GM12878 (cell line): ENCODE measurements around the gene TSC2.

Experiments used
- ASH2L ChIP-seq: fragments of 300-600, 200-600 bp; sonication (generic); IDR thresholded peaks from 2 replicates; pipeline ENCODE4 v1.6.1; 2017; ENCODE audit warnings: low read depth, mild to moderate bottlenecking, borderline replicate concordance
- BMI1 ChIP-seq: fragments of 450-650 bp; IDR thresholded peaks from 2 replicates; pipeline ENCODE4 v1.6.1; 2016; ENCODE audit warnings: mild to moderate bottlenecking, moderate library complexity, borderline replicate concordance
- CBFB ChIP-seq: IDR thresholded peaks from 2 replicates; pipeline ENCODE4 v1.6.1; 2016; ENCODE audit warnings: antibody characterized with exemption, low read depth
- CHD2 ChIP-seq: IDR thresholded peaks from 2 replicates; pipeline ENCODE4 v1.6.1; 2011; ENCODE audit warnings: low read depth, low read length, improper control_type of control experiment, borderline replicate concordance
- CTCF ChIP-seq, 3 experiments: IDR thresholded peaks in 2 of 3; conservative IDR thresholded peaks in 1 of 3; 2 replicates each; pipeline ENCODE4 v1.5.1; 2011; ENCODE audit warnings: low read depth in 3 of 3, low read length in 3 of 3, mild to moderate bottlenecking in 3 of 3, control low read depth in 2 of 3, moderate library complexity in 2 of 3, inconsistent platforms in 1 of 3, mixed read lengths in 1 of 3; ENCODE audit not compliant: control insufficient read depth in 2 of 3, insufficient read depth in 1 of 3; ENCODE audit errors: extremely low read depth in 1 of 3
- GATAD2B ChIP-seq: fragments of 450-650 bp; conservative IDR thresholded peaks from 2 replicates; pipeline ENCODE4 v1.6.1; 2017; ENCODE audit warnings: low read depth, mild to moderate bottlenecking, moderate library complexity
- POLR2A ChIP-seq: IDR thresholded peaks from 2 replicates; pipeline ENCODE4 v1.6.1; 2011; ENCODE audit warnings: low read depth, mild to moderate bottlenecking, low read length
- RAD21 ChIP-seq: IDR thresholded peaks from 2 replicates; pipeline ENCODE4 v1.6.1; 2011; ENCODE audit warnings: mild to moderate bottlenecking, low read depth, low read length, moderate library complexity; ENCODE audit not compliant: insufficient read depth
- RB1 ChIP-seq: fragments of 450-650 bp; formaldehyde crosslinking; IDR thresholded peaks from 2 replicates; pipeline ENCODE4 v1.6.1; 2017; ENCODE audit warnings: mild to moderate bottlenecking, borderline replicate concordance
- RCOR1 ChIP-seq: conservative IDR thresholded peaks from 2 replicates; pipeline ENCODE4 v1.6.1; 2012; ENCODE audit warnings: low read depth, low read length, improper control_type of control experiment
- SP1 ChIP-seq: IDR thresholded peaks from one replicate; pipeline ENCODE4 v1.6.1; 2011; ENCODE audit warnings: low read depth, low read length
- ZNF274 ChIP-seq: IDR thresholded peaks from one replicate; pipeline ENCODE4 v1.8.0; 2011; ENCODE audit not compliant: insufficient read length, insufficient read depth

GRCh38 chr16:2102471-2102870, 54.7 kb downstream of the TSC2 start:
- no peak for TF ChIP-seq RB1
- no peak for TF ChIP-seq CTCF (IDR thresholded peaks at IDR 0.05 in 2 of 3, conservative IDR thresholded peaks at IDR 0.05 in 1 of 3; ENCODE audit: control insufficient read depth in 2 of 3, extremely low read depth in 1 of 3, insufficient read depth in 1 of 3, low read depth in 3 of 3, low read length in 3 of 3)
- TF ChIP-seq GATAD2B: no peak
- no peak for TF ChIP-seq RCOR1
- TF ChIP-seq POLR2A: no peak
- no peak for TF ChIP-seq CHD2
- no peak for TF ChIP-seq CBFB
- TF ChIP-seq RAD21: no peak
- no peak for TF ChIP-seq BMI1
- no peak for TF ChIP-seq ZNF274
- TF ChIP-seq SP1: no peak
- no peak for TF ChIP-seq ASH2L
